GM12874 (cell line): ENCODE results near the gene FCAMR.
A peak's percentile ranks its signal among the peaks of the same experiment; 100 is the strongest.

Experiments used
- TF ChIP-seq, protein P1 (sequence below): IDR thresholded peaks from 2 replicates; pipeline ENCODE4 v1.5.1; 2011; ENCODE audit warnings: low read depth, mild to moderate bottlenecking, control low read depth, low read length, moderate library complexity; ENCODE audit not compliant: insufficient read depth

Gene FCAMR

GRCh38 chr1:206939841-206940587 is 30.2 kb downstream of the FCAMR start:
- TF ChIP-seq, protein P1, sequence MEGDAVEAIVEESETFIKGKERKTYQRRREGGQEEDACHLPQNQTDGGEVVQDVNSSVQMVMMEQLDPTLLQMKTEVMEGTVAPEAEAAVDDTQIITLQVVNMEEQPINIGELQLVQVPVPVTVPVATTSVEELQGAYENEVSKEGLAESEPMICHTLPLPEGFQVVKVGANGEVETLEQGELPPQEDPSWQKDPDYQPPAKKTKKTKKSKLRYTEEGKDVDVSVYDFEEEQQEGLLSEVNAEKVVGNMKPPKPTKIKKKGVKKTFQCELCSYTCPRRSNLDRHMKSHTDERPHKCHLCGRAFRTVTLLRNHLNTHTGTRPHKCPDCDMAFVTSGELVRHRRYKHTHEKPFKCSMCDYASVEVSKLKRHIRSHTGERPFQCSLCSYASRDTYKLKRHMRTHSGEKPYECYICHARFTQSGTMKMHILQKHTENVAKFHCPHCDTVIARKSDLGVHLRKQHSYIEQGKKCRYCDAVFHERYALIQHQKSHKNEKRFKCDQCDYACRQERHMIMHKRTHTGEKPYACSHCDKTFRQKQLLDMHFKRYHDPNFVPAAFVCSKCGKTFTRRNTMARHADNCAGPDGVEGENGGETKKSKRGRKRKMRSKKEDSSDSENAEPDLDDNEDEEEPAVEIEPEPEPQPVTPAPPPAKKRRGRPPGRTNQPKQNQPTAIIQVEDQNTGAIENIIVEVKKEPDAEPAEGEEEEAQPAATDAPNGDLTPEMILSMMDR, result no peak

- TF ChIP-seq, protein P1, result no peak
These were observed 31.1 kb downstream of the FCAMR start for GRCh38 chr1:206939131-206939530.

DNA sequence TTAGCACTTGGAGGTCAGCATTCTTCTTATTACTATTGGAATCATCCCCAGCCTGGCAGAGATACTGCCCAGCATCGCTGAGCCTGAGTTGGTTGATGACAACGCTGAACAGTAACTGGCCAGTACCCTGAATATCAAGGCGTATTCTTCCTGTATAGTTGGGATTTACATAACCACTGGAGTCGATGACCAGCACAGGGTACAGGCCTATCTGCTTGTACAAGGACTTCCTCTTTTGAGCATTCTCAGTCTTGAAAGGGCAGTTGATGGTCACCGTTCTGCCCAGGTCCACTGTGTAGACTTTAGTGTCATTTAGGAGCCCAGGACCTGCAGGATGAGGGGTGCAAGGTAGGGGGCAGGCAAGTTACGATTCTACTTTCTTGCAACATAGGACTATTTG is 32.8 kb downstream of the FCAMR start:
- TF ChIP-seq, protein P1, result no peak; the same call in 1 of the 2 replicates

- TF ChIP-seq, protein P1, result peak; percentile 66
These were observed 34.7 kb downstream of the FCAMR start for GRCh38 chr1:206935491-206936067.

DNA sequence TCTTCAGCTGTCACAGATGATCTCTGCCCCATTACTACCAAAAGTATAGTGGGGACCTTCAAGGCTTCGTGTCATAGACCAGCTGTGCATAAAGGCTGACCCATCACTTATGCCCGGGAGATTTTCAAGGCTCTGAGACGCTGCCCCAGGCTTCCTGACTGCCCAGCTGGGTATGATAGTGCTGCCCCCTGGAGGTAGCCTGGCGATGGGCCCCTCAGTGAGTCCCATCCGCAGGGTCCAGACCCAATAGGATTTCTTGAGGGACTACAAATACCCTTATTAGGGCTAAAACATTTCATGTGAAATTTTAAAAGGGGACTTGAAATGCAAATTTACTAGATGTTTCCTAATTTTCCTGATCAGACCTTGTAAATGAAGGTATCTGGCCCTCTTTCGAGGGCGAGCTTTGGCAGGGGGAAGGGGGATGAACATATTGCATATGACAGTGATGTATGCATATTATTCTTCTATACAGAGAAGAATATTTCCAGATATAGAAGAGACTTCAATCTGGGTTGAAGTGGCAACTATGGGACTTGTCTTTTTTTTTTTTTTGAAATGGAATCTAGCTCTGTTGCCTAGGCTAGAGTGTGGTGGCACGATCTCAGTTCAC is 36.8 kb downstream of the FCAMR start:
- TF ChIP-seq, protein P1, result peak; percentile 87

GRCh38 chr1:206932177-206932576 is 38.1 kb downstream of the FCAMR start:
- TF ChIP-seq, protein P1, result no peak

- TF ChIP-seq, protein P1, result no peak
These were observed 38.6 kb downstream of the FCAMR start for GRCh38 chr1:206931709-206932108.
